Measurements from ENCODE around the gene GPC6.

GPC6 gene

GRCh38 chr13:93753639-93754038, 527.0 kb downstream of the GPC6 start:
- FAIRE-seq = no peak

GRCh38 chr13:93755341-93755740, 528.7 kb downstream of the GPC6 start:
- FAIRE-seq = no peak

- FAIRE-seq = no peak
Measured at GRCh38 chr13:93758575-93758974, 532.0 kb downstream of the GPC6 start.

GRCh38 chr13:93762708-93763426, 536.3 kb downstream of the GPC6 start:
- FAIRE-seq = no peak

GRCh38 chr13:93765062-93765461, 538.5 kb downstream of the GPC6 start:
- peak; percentile 46 for FAIRE-seq

GRCh38 chr13:93765811-93766210, 539.2 kb downstream of the GPC6 start:
- FAIRE-seq = no peak

GRCh38 chr13:93766719-93767118, 540.1 kb downstream of the GPC6 start:
- FAIRE-seq = no peak

GRCh38 chr13:93767180-93767916, 540.7 kb downstream of the GPC6 start:
- no peak for FAIRE-seq

GRCh38 chr13:93767917-93768409, 541.4 kb downstream of the GPC6 start:
- FAIRE-seq = no peak

GRCh38 chr13:93769101-93769500, 542.5 kb downstream of the GPC6 start:
- no peak for FAIRE-seq

- no peak for FAIRE-seq
Measured at GRCh38 chr13:93769607-93770006, 543.0 kb downstream of the GPC6 start.

GRCh38 chr13:93771227-93771626, 544.6 kb downstream of the GPC6 start:
- FAIRE-seq = no peak

- FAIRE-seq = no peak
Measured at GRCh38 chr13:93771782-93772181, 545.2 kb downstream of the GPC6 start.

GRCh38 chr13:93774506-93774905, 547.9 kb downstream of the GPC6 start:
- FAIRE-seq = no peak

GRCh38 chr13:93775027-93775426, 548.4 kb downstream of the GPC6 start:
- FAIRE-seq = no peak

GRCh38 chr13:93775507-93776108, 549.0 kb downstream of the GPC6 start:
- peak; percentile 87 for FAIRE-seq

- FAIRE-seq = no peak
Measured at GRCh38 chr13:93776936-93777335, 550.3 kb downstream of the GPC6 start.

GRCh38 chr13:93777504-93777903, 550.9 kb downstream of the GPC6 start:
- no peak for FAIRE-seq

GRCh38 chr13:93778548-93778947, 551.9 kb downstream of the GPC6 start:
- no peak for FAIRE-seq

- FAIRE-seq = no peak
Measured at GRCh38 chr13:93784191-93784590, 557.6 kb downstream of the GPC6 start.

GRCh38 chr13:93786846-93787489, 560.4 kb downstream of the GPC6 start:
- FAIRE-seq = no peak

GRCh38 chr13:93788456-93788855, 561.8 kb downstream of the GPC6 start:
- no peak for FAIRE-seq

- no peak for FAIRE-seq
Measured at GRCh38 chr13:93789058-93789457, 562.5 kb downstream of the GPC6 start.
